HepG2 (cell line): ENCODE results near the gene PAPOLB. TPM values are rescaled to one million over a fixed set of nuclear protein-coding genes. Genes with fewer than 3 reads are reported as not detected.

Source experiments
- ATAC-seq: fragments of 200-7000 bp; cut with Tn5 transposase; 3 replicates; pipeline ENCODE4 v1.9.1; 2020; ENCODE audit warnings: mild to moderate bottlenecking, moderate library complexity
- BruUV-seq: library from RNA; stranded (reverse); fragments of 400-500 nt; replicated peaks from 2 replicates; lab custom pipeline; 2021; lab: Mats Ljungman, UMichigan
- CTCF ChIA-PET: fragments of 300-600 bp; formaldehyde crosslinking; extraction: SDS; loops from one replicate; lab custom pipeline; 2021; ENCODE audit warnings: low total read pairs, inconsistent platforms, low intra/inter-chr PET ratio; lab: Yijun Ruan, JAX
- POLR2A ChIA-PET: fragments of 350-600 bp; sonication (Branson Sonifier 250); formaldehyde crosslinking; loops from one replicate; lab custom pipeline; 2020; ENCODE audit warnings: antibody characterized with exemption, inconsistent platforms; lab: Yijun Ruan, JAX
- DNase-seq: peaks from one replicate; pipeline ENCODE4 v3.0.0-alpha.2; 2015; ENCODE audit warnings: low spot score
- FAIRE-seq: peaks from 3 replicates; lab custom pipeline; 2011; peaks lifted over from hg19 to GRCh38; lab: Jason Lieb, UNC
- H2AFZ ChIP-seq: one replicate; pipeline ENCODE4 v1.6.1; 2011; ENCODE audit warnings: low read length, inconsistent platforms
- H3K27ac ChIP-seq: fragments of 300-600 bp; 3 replicates; pipeline ENCODE4 v1.8.0; 2011; ENCODE audit warnings: mixed run types, mild to moderate bottlenecking, mixed read lengths, low read length, inconsistent platforms; ENCODE audit not compliant: insufficient read depth; ENCODE audit errors: extremely low read length
- H3K27me3 ChIP-seq, 2 experiments: fragments of 200-600 bp in 1 of 2; 2 replicates in 1 of 2; 3 replicates in 1 of 2; pipeline versions ENCODE4 v1.6.0 to v1.8.0; 2011; ENCODE audit warnings: low read length in 2 of 2, mild to moderate bottlenecking in 2 of 2, moderate library complexity in 2 of 2, inconsistent platforms in 1 of 2; ENCODE audit not compliant: insufficient read depth in 2 of 2, control insufficient read depth in 1 of 2
- H3K36me3 ChIP-seq, 2 experiments: fragments of 200-600 bp in 1 of 2; replicated peaks in 1 of 2; 2 replicates in 1 of 2; 3 replicates in 1 of 2; pipeline versions ENCODE4 v1.5.1 to v1.8.0; 2011; ENCODE audit warnings: low read length in 2 of 2, inconsistent platforms in 1 of 2; ENCODE audit not compliant: insufficient read depth in 2 of 2, control insufficient read depth in 1 of 2
- H3K4me1 ChIP-seq: 2 replicates; pipeline ENCODE4 v1.5.1; 2012; ENCODE audit warnings: low read length, inconsistent platforms; ENCODE audit not compliant: insufficient read depth
- H3K4me2 ChIP-seq: 2 replicates; pipeline ENCODE4 v1.6.0; 2011; ENCODE audit warnings: low read depth, low read length, inconsistent platforms
- H3K4me3 ChIP-seq, 3 experiments: fragments of 200-600 bp in 1 of 3; sonication (generic), shearing (Covaris generic) in 1 of 3; replicated peaks in 1 of 3; 2 replicates each; pipeline ENCODE4 v1.5.1; 2011 to 2016; ENCODE audit warnings: low read length in 3 of 3, inconsistent platforms in 2 of 3, low read depth in 2 of 3, mild to moderate bottlenecking in 2 of 3, control low read depth in 1 of 3, mixed read lengths in 1 of 3; ENCODE audit not compliant: insufficient read depth in 1 of 3
- H3K79me2 ChIP-seq: one replicate; pipeline ENCODE4 v1.6.1; 2011; ENCODE audit warnings: low read length, inconsistent platforms; ENCODE audit not compliant: insufficient read depth
- H3K9ac ChIP-seq: 2 replicates; pipeline ENCODE4 v1.6.0; 2011; ENCODE audit warnings: mild to moderate bottlenecking, low read depth, low read length, inconsistent platforms; ENCODE audit not compliant: insufficient read depth
- H3K9me3 ChIP-seq: 2 replicates; pipeline ENCODE4 v1.5.1; 2012; ENCODE audit warnings: mild to moderate bottlenecking, low read length
- H4K20me1 ChIP-seq: 2 replicates; pipeline ENCODE4 v1.6.0; 2011; ENCODE audit warnings: inconsistent platforms, mild to moderate bottlenecking, low read length, moderate library complexity; ENCODE audit not compliant: insufficient read depth
- ARNT ChIP-seq: fragments of 450-650 bp; IDR thresholded peaks from 2 replicates; pipeline ENCODE4 v1.6.1; 2017
- CEBPB ChIP-seq: IDR thresholded peaks from 2 replicates; pipeline ENCODE4 v1.6.1; 2011; ENCODE audit warnings: low read depth, low read length, improper control_type of control experiment, borderline replicate concordance
- FLYWCH1 ChIP-seq: sonication (generic); formaldehyde crosslinking; IDR thresholded peaks from 2 replicates; pipeline ENCODE4 v1.8.1; 2023; ENCODE audit warnings: mild to moderate bottlenecking, missing genetic modification reagents
- KDM3A ChIP-seq: IDR thresholded peaks from 2 replicates; pipeline ENCODE4 v1.6.1; 2018; ENCODE audit warnings: low read depth, missing compliant biosample characterization
- NR2F6 ChIP-seq, 2 experiments: IDR thresholded peaks; 2 replicates each; pipeline ENCODE4 v1.6.1; 2016; ENCODE audit warnings: antibody characterized with exemption in 1 of 2, mild to moderate bottlenecking in 1 of 2
- SOX13 ChIP-seq, 3 experiments: fragments of 450-650 bp in 1 of 3; sonication (generic) in 1 of 3; formaldehyde crosslinking in 1 of 3; IDR thresholded peaks in 2 of 3; conservative IDR thresholded peaks in 1 of 3; 2 replicates each; pipeline versions ENCODE4 v1.5.0 to v1.6.1; 2016 to 2020; ENCODE audit warnings: antibody characterized with exemption in 1 of 3, mild to moderate bottlenecking in 1 of 3, missing compliant biosample characterization in 1 of 3, missing genetic modification reagents in 1 of 3, moderate library complexity in 1 of 3
- TEAD2 ChIP-seq: sonication (generic); formaldehyde crosslinking; IDR thresholded peaks from 2 replicates; pipeline ENCODE4 v1.9.0; 2021; ENCODE audit warnings: missing genetic modification reagents
- TEF ChIP-seq: sonication (generic); formaldehyde crosslinking; IDR thresholded peaks from 2 replicates; pipeline ENCODE4 v1.5.0; 2020; ENCODE audit warnings: missing genetic modification reagents
- TFAP4 ChIP-seq: sonication (generic); IDR thresholded peaks from 2 replicates; pipeline ENCODE4 v1.6.1; 2016; ENCODE audit warnings: low read depth, borderline replicate concordance
- ZNF124 ChIP-seq: sonication (generic); formaldehyde crosslinking; IDR thresholded peaks from 2 replicates; pipeline ENCODE4 v1.4.0; 2020; ENCODE audit warnings: missing genetic modification reagents
- ZNF318 ChIP-seq: sonication (generic); formaldehyde crosslinking; IDR thresholded peaks from 2 replicates; pipeline ENCODE4 v1.4.0; 2020; ENCODE audit warnings: mild to moderate bottlenecking, missing genetic modification reagents
- ZNF367 ChIP-seq: sonication (generic); formaldehyde crosslinking; IDR thresholded peaks from 2 replicates; pipeline ENCODE4 v1.4.0; 2020; ENCODE audit warnings: missing genetic modification reagents, borderline replicate concordance
- ZNF558 ChIP-seq: sonication (generic); formaldehyde crosslinking; IDR thresholded peaks from 2 replicates; pipeline ENCODE4 v1.9.0; 2022; ENCODE audit warnings: mild to moderate bottlenecking, missing genetic modification reagents, borderline replicate concordance
- WGBS: methylation state at CpG from one replicate; pipeline ENCODE4 v1.1.6; 2017; ENCODE audit warnings: low lambda C conversion rate; 5-methylcytosine and 5-hydroxymethylcytosine counted together
- in situ Hi-C: cut with HindIII; loops from 2 replicates; pipeline ENCODE4 v1.10.0; 2017; ENCODE audit warnings: low pct_unique_long_range_greater_than_20kb; ENCODE audit not compliant: extremely low pct_ligation_motif_present
- intact Hi-C: fragments of 100-400 bp; cut with micrococcal nuclease; formaldehyde crosslinking; loops from one replicate; pipeline ENCODE4 v1.10.0; 2022; ENCODE audit not compliant: unreplicated experiment
- polyA plus RNA-seq, 8 experiments: library from polyadenylated mRNA; depleted of rRNA in 3 of 8; stranded (reverse) in 7 of 8; unstranded in 1 of 8; fragments of >200 nt; fragmentation: Illumina TruSeq in 4 of 8; extraction: Trizol in 4 of 8; gene quantifications; 2 replicates each; pipeline versions ENCODE4 v1.2.1 to v1.2.3, GENCODE V29; 2011 to 2016; ENCODE audit warnings: low read depth in 4 of 8, missing spikeins in 1 of 8, mixed read lengths in 1 of 8; ENCODE audit not compliant: insufficient read depth in 1 of 8
- total RNA-seq, 5 experiments: library from RNA; depleted of rRNA; stranded (reverse); fragments of >200 nt; fragmentation: Illumina TruSeq; extraction: Trizol; gene quantifications; 2 replicates each; pipeline ENCODE4 v1.2.3, GENCODE V29; 2016; ENCODE audit warnings: low read depth in 1 of 5

PAPOLB gene
- total and polyA plus RNA-seq, 2 of the 13 experiments (the other 11 are each of a cell fraction or from before 2014, with no cell fraction given), result not detected

- Histone ChIP-seq H3K9me3 (no peaks in the 10 kb centered on the region), H3K4me1 (peaks cover 23% of the 10 kb centered on the region), H3K4me3 (peak overlapping the region in 2 of 3 experiments; percentile 40 to 69; a peak in 2 of 6 replicates), H3K79me2 (no peaks in the 10 kb centered on the region), H3K9ac (0 out of 2 replicates have a peak overlapping the region, but pooled peaks have one; percentile 15), H2AFZ (no peak overlapping the region), H3K27ac (no peak overlapping the region), H4K20me1 (no peaks in the 10 kb centered on the region), H3K4me2 (peak overlapping the region; percentile 29), H3K27me3 (peaks cover 7 to 36% of the 10 kb centered on the region in 2 experiments), H3K36me3 (no peaks in the 10 kb centered on the region)
- intact Hi-C loops, result loop anchor here (1.0 to 5.0 kb wide), 2 partner anchors 35 to 52 kb away; no protein-coding TSS in a partner anchor
- in situ Hi-C loops, result no loop called here
- BruUV-seq, result no TSS peak
- no peak for DNase-seq
- ATAC-seq, result peak; percentile 6; the same call in 2 of the 3 replicates
- 57% methylated on average over 32 of the region's 35 CpGs for WGBS
- CTCF ChIA-PET, result interaction anchor here (1.4 to 3.0 kb wide), 3 partner anchors 34 to 84 kb away, joined by 3 to 47 read pairs (median 13); no protein-coding TSS in a partner anchor
- no peak for FAIRE-seq
- POLR2A ChIA-PET, result no interaction called here
- TF ChIP-seq FLYWCH1 (CRISPR knock-in tag), result no peak
- TF ChIP-seq TFAP4, result no peak
- TF ChIP-seq ZNF558, result no peak
- TF ChIP-seq TEAD2 (CRISPR knock-in tag), result no peak
- no peak for TF ChIP-seq NR2F6 (IDR thresholded peaks at IDR 0.05)
- no peak for TF ChIP-seq NR2F6 (CRISPR knock-in tag; IDR thresholded peaks at IDR 0.05)
- TF ChIP-seq ZNF318 (CRISPR knock-in tag), result no peak
- no peak for TF ChIP-seq ZNF124 (CRISPR knock-in tag)
- TF ChIP-seq ARNT, result no peak
- no peak for TF ChIP-seq TEF (CRISPR knock-in tag)
- TF ChIP-seq KDM3A (CRISPR knock-in tag), result no peak
- TF ChIP-seq CEBPB, result no peak
- no peak for TF ChIP-seq ZNF367
- TF ChIP-seq SOX13 (IDR thresholded peaks at IDR 0.05), result no peak
- TF ChIP-seq SOX13 (CRISPR knock-in tag; conservative IDR thresholded peaks at IDR 0.05 in 1 of 2, IDR thresholded peaks at IDR 0.05 in 1 of 2), result no peak
Observed at GRCh38 chr7:4882169-4883032, 20.6 kb upstream of the PAPOLB start.
